GM20000 (cell line): ENCODE measurements around the gene ARFGEF3.

Experiments
- DNase-seq: peaks from one replicate; pipeline ENCODE4 v3.0.0; 2012; ENCODE audit warnings: low spot score
- CTCF ChIP-seq: IDR thresholded peaks from 2 replicates; pipeline ENCODE4 v1.5.1; 2012; ENCODE audit warnings: mild to moderate bottlenecking, control low read depth; ENCODE audit errors: extremely low read depth, missing control alignments

Gene ARFGEF3

GRCh38 chr6:138331444-138331843, 169.7 kb downstream of the ARFGEF3 start:
- TF ChIP-seq CTCF: no peak

GRCh38 chr6:138331984-138332383, 170.2 kb downstream of the ARFGEF3 start:
- DNase-seq: no peak
- TF ChIP-seq CTCF: no peak

More at GRCh38 chr6:138331444-138331843, 169.7 kb downstream of the ARFGEF3 start:
- DNase-seq: no peak

- DNase-seq: no peak
- TF ChIP-seq CTCF: no peak
Measured at GRCh38 chr6:138334000-138334399, 172.3 kb downstream of the ARFGEF3 start.

GRCh38 chr6:138334963-138335362, 173.2 kb downstream of the ARFGEF3 start:
- no peak for DNase-seq
- TF ChIP-seq CTCF: no peak

- TF ChIP-seq CTCF: no peak
- no peak for DNase-seq
Measured at GRCh38 chr6:138336221-138336620, 174.5 kb downstream of the ARFGEF3 start.

GRCh38 chr6:138337076-138337475, 175.3 kb downstream of the ARFGEF3 start:
- no peak for TF ChIP-seq CTCF
- no peak for DNase-seq

- TF ChIP-seq CTCF: no peak
- no peak for DNase-seq
Measured at GRCh38 chr6:138339024-138339423, 177.3 kb downstream of the ARFGEF3 start.

- TF ChIP-seq CTCF: no peak
Measured at GRCh38 chr6:138341176-138341575, 179.4 kb downstream of the ARFGEF3 start.

More at GRCh38 chr6:138341176-138341575, 179.4 kb downstream of the ARFGEF3 start:
- no peak for DNase-seq
